GM12801 (cell line): ENCODE measurements around the gene SOX15.

Source experiments
- TF ChIP-seq, protein P1 (sequence below): IDR thresholded peaks from one replicate; pipeline ENCODE4 v1.5.1; 2011; ENCODE audit warnings: control low read depth; ENCODE audit not compliant: insufficient read length; ENCODE audit errors: extremely low read depth

SOX15 gene

DNA sequence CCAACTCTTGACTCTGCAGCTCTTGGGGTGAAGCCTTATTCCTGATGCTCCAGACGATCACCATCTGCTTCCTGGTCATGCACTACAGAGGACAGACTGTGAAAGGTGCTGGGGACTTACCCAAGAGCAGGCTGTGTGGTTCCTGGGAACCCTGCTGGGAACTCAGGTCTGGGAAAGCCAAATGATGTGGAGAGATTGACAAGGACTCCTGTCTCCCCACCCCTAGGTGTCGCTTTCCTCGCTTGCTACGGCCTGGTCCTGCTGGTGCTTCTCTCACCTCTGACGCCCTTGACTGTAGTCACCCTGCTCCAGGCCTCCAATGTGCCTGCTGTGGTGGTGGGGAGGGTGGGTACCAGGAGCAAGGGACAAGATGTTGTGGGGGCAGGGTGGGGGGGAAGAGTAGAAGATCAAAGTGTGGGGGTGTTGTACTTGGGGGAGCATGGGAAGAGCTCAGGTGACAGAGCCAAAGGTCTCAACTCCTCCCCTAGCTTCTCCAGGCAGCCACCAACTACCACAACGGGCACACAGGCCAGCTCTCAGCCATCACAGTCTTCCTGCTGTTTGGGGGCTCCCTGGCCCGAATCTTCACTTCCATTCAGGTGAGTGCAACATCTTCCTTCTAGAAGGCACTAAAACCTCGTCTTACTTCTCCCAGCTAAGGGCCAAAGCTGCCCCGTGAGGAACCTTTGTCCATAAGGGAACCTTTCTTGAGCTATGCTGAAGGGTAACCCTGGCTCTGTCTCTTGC lies 3.0 kb downstream of the SOX15 start:
- TF ChIP-seq, protein P1, sequence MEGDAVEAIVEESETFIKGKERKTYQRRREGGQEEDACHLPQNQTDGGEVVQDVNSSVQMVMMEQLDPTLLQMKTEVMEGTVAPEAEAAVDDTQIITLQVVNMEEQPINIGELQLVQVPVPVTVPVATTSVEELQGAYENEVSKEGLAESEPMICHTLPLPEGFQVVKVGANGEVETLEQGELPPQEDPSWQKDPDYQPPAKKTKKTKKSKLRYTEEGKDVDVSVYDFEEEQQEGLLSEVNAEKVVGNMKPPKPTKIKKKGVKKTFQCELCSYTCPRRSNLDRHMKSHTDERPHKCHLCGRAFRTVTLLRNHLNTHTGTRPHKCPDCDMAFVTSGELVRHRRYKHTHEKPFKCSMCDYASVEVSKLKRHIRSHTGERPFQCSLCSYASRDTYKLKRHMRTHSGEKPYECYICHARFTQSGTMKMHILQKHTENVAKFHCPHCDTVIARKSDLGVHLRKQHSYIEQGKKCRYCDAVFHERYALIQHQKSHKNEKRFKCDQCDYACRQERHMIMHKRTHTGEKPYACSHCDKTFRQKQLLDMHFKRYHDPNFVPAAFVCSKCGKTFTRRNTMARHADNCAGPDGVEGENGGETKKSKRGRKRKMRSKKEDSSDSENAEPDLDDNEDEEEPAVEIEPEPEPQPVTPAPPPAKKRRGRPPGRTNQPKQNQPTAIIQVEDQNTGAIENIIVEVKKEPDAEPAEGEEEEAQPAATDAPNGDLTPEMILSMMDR: no peak

DNA sequence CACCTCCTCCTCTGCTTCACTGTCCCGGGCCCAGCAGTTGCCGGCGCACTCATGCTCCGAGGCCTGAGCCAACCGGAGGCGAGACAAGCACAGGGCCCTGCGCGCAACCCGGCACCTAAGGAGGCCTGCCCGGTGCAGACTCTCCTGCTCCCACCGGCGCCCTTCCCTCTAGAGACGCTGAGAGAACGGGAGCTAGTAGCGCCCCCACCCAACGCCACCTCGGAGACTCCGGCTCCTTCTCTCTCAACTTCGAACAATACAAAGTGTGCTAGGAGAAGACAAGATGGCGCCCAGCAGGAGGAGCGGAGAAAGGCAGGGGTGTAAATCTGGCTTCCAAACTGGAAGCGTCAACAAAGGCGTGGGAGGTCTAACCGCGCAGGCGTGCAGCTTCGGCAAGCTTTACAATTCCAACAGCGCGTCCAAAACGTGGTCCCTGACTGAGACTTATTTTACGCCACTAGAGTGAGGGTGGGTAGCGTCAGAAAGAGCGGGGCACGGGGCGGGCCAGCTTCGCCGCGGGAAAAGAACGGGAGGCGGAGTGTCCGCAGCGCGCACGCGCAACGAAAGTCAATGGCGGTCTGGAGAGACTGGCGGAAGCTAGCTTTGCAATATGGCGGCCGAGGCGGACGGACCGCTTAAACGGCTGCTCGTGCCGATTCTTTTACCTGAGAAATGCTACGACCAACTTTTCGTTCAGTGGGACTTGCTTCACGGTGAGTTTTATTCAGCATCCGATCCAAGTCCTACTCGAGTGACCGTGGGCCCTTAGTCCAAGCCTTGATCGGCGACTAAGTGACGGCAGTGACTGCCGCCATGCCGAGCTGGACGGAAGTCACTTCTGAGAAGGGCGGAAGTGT lies 6.4 kb downstream of the SOX15 start, which contains the start of gene MPDU1:
MPDU1 (plus strand) TSS at position 600 of the 857 bp plus-strand sequence; CDS start at position 611, 11 bp downstream.
- TF ChIP-seq, protein P1: no peak

DNA sequence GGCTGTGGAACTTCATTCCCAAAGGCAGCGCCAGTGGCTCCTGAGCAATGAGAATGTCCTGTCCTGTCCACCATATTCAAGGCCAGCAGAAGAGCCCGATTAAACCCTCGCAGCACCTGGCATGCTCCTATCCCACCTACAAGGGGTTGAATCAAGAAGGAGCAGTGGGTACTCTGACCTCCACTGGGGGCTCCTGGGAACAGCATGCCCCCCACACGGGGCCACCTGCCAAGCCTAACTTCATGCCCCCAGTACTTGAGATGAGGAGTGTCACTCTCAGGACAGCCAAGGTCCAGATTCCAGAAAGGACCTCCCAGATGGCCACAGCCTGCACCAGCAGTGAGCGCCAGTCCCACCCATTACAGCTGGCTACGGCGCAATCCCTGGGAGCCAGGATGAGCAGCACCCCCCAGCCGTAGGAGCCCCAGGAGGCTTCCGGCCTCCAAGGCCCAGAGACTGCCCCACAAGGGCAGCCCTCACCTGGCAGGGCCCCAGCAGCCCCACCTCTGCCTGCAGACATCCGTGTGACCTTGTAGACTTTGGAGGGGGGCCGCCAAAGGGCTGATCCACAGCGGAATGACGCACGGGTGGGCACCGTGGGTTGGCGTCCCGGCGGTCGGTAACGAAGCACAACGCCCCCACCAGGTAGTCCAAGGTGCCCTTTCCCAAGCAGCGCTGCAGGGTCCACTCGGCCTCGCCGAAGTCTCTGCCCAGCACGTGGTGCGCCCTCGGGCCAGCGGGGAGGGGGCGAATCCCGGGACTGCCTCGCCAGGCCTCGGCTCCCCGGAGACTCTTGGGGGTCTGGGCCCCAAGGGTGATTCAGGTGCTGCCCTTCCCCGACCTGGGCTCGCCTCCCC lies 7.3 kb downstream of the SOX15 start:
- TF ChIP-seq, protein P1: no peak

DNA sequence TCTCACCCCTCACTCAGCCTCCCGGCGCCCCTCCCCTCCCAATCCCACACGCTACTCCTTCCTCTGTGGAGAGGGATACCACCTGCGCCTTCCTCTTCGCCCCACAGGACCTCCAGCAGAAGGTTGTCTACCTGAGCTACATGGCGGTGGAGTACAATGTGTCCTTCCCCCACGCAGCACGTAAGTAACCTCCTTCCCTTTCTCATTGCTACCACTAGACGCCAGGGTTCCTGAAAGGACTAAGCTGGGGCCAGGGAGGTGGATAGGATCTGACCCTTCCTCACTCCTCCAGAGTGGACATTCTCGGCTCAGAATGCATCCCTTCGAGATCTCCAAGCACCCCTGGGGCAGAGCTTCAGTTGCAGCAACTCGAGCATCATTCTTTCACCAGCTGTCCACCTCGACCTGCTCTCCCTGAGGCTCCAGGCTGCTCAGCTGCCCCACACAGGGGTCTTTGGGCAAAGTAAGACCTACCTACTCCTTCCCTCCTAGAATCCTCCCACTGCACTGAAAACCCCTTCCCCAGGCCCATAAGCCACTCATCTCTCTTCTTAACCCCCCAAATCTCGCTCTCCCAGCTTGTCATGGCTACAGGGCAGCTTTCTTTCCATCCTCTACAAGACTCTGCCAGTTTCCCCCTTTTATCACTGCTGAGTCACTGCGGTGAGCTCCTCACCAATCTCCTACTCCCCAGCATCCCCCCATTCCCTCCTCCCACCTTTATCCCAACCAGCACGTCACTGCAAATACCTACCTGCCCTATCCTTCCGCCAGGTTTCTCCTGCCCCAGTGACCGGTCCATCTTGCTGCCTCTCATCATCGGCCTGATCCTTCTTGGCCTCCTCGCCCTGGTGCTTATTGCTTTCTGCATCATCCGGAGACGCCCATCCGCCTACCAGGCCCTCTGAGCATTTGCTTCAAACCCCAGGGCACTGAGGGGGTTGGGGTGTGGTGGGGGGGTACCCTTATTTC lies 9.0 kb downstream of the SOX15 start:
- TF ChIP-seq, protein P1: no peak

DNA sequence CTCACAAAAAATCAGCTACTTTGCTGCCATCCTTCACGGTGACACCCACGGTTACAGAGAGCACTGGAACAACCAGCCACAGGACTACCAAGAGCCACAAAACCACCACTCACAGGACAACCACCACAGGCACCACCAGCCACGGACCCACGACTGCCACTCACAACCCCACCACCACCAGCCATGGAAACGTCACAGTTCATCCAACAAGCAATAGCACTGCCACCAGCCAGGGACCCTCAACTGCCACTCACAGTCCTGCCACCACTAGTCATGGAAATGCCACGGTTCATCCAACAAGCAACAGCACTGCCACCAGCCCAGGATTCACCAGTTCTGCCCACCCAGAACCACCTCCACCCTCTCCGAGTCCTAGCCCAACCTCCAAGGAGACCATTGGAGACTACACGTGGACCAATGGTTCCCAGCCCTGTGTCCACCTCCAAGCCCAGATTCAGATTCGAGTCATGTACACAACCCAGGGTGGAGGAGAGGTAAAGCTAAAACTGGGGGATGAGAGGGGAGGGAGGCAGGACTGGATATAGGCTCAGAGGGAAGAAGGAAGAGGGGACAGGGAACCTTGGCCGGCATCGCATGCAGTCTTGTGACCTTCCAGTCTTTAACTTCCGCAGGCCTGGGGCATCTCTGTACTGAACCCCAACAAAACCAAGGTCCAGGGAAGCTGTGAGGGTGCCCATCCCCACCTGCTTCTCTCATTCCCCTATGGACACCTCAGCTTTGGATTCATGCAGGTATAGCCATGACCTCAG lies 9.9 kb downstream of the SOX15 start:
- TF ChIP-seq, protein P1: no peak
